NCI-H2107 (cell line): ENCODE data around the gene DCTN5.
"Not testable (repeated sequence)": the region's sequence is repeated elsewhere in the genome, so short reads cannot be mapped to it uniquely, and the experiment has no call there.

Experiments used
- DNase-seq: peaks from one replicate; lab custom pipeline; 2025; lab: John Stamatoyannopoulos, UW

DCTN5 gene

DNA sequence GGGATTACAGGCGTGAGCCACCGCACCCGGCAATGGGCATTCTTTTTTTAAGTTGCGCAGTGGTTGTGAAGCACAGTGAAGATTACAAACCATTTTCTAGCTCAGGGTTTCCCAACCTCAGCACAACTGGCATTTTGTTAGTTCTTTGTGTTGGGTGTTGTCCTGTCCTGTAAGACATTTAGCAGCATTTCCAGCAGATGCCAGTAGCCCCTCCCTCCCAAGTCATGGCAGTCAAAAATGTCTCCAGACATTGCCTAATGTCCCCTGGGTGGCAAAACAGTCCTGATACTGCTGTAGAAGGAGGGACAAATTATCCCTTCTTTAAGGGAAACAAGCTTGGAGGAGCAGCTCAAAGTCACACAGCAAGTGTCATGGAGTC is 53.0 kb downstream of the DCTN5 start:
- no peak for DNase-seq

DNA sequence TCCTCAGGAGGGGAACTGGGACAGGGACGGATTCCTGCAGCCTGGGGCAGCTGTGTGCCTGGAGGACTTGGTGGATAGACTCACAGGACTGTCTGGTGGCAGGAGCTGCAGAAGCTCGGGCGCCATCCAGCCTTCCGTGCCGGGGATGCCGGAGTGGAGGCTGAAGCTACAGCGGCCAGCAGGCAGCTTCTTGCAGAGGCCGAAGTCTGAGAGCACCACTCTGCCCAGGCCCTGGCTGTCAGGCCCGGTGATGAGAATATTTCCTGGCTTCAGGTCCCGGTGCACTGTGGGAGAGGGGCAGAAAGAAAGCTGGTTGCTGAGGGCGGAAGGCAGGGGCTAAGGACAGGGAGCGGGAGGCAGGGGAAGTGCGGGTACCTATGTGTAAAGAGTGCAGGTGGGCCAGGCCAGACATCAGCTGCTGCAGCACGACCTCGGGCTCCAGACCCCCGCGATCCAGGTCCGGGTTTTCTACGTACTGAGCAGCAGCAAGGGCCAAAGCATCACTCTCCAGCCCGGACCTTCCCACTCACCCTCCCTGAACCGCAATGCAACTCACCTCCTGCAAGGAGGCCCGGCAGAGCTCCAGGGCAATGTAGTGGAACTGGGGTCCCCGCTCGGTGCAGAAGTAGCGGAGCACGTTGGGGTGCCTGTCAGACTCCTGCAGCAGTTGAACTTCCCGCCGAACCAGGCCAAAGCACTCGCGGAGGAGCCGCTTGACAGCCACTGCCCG is 53.5 kb downstream of the DCTN5 start:
- DNase-seq: no peak

DNA sequence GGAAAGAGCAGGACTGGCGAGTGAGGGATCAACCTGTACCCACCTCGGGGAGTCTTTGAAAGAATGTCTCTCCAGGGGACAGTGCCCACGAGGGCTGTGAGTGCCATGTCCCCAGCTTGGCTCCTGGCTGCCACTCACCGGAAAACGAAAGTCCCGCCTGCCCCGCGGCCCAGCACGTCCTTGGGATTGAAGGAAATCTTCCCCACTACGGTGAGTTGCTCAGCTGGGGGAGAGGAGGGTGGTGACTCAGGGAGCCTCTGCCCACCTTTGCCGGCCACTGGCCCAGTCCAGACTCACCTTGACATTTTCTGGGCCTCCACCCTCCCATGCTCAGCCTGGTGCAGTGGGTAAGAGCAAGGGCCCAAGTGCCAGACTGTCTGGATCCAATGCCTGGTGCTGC is 54.5 kb downstream of the DCTN5 start:
- DNase-seq: no peak

DNA sequence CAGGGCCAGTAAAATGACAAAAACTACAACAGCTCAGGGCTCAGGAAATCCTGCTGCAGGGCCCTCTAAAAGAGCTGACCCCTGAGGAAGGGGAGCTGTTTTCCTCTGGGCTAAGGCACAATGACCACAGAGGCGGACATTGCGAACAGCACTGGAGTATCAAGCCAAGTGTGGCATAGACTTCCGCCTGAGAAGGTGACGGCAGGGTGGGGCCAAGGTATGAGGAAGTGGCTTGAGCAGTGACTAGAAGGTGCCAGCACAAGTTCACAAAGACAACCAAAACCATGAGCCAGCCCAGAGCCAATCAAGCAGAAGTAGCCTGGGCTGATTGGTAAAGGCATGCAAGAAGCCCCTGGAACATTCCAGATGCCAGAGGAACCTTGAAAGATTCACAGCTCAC is 57.8 kb downstream of the DCTN5 start:
- no peak for DNase-seq

DNA sequence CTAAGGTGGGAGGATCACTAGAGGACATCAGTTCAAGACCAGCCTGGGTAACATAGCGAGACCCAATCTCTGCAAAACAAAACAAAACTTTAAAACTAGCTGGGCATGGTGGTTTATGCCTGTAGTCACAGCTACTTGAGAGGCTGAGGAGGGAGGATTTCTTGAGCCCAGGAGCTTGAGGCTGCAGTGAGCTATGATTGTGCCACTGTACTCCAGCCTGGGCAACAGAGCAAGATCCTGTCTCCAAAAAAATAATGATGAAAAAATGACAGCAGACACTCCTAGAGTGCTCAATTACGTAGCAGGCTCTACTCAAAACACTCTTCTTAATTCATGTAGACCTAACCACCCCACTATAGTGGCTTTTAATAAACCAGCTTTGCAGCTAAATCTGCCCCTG is 58.8 kb downstream of the DCTN5 start:
- no peak for DNase-seq

DNA sequence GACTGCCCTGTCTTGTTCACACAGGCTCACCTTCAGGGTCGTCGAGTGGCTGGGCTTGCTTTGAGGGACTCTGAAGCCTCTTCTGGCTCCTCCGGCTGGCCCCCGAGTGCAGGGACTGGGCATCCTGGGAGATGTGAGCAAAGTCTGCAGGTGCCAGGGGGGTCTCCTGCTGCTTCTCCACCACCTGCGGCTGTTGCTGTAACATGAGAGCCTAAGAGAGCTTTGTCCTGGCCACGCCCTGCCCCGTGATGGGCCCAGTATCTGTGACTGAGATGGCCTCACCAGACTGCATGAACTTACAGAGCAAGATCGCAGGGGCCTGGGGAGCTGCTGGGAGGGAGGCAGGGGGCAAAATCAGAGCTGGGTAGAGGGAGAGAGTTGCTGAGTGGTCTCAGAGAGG is 59.2 kb downstream of the DCTN5 start:
- DNase-seq: peak; percentile 34

DNA sequence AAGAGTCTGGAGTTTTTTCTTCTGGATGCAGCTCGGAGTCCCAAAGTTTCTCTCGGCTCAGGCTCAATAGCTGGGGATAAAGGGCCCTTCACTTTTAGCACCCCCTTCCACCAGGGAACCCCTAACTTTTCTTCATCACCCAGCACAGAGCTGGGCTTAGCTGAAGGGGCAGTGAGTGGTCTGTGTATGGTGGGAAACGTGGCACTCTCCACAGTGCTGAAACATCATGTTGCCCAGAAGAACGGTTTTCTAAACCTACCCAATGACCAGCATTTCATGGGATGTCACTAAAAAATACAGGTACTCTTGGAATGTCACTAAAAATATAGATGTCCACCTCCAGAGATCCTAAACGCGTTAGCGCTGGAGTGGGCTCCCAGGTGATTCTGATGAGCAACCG is 59.8 kb downstream of the DCTN5 start:
- no peak for DNase-seq

DNA sequence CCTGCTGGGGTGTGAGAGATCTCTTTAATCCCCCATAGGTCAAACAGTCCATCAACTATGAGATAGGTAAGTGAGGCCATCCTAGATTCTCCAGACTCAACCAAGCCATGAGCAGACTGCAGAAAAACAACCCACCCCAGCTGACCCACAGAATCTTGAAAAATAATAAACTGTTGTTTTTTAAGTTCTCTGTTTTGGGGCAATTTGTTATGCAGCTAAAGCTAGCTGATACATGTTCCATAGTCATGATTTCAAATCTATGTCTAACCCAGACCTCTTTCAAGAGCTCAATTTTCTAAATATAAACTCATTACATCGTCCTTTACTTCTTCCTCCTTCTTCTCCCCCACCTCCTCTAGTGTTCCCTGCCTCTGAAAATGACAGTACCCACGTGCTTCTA is 61.7 kb downstream of the DCTN5 start:
- DNase-seq: no peak

DNA sequence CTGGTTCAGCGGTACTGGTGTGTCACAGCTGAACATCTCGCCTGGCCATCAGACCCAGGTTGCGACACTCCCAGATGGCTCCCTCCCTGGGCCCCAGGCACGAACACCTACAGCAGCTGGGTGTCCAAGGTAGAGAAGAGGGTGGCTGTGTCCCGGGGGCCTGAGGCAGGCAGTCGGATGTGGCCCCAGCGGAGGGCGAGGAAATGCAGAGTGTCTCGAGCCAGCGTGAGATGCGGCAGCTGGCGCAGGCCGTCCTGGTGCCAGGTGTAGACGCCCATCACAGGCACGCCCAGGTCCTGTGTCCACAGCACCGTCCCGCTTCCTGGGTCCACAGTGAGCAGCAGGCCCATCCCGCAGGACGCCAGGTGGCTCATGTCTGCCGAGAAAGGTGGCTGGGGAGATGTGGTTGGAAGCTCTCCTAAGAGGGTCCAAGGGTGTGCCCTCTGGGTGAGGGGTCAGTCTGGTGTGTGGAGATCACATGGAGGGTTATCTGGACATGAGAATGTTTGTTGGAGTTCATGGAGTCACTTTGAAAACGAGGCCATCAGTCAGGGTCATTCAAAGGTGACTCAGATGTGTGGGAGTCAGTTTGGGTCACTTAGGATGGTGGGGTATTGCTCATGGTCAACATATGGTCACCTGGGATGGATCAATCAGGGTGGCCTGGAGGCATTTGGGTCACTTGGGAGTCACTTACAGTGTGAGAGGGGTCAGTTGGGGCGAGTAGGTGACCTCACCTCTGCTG is 63.7 kb downstream of the DCTN5 start:
- no peak for DNase-seq

DNA sequence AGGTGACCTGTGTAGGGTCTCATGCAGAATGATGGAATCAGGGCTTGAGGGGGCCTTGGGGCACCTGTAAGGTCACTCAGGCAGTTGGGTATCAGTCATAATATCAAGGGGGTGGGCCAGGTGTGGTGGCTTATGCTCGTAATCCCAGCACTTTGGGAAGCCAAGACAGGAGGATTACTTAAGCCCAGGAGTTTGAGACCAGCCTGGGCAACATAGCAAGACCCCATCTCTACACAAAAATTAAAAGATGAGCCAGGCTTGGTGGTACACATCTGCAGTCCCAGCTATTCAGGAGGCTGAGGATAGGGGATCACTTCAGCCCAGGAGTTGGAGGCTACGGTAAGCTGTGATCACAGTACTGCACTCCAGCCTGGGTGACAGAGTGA is 64.2 kb downstream of the DCTN5 start:
- DNase-seq: no peak

DNA sequence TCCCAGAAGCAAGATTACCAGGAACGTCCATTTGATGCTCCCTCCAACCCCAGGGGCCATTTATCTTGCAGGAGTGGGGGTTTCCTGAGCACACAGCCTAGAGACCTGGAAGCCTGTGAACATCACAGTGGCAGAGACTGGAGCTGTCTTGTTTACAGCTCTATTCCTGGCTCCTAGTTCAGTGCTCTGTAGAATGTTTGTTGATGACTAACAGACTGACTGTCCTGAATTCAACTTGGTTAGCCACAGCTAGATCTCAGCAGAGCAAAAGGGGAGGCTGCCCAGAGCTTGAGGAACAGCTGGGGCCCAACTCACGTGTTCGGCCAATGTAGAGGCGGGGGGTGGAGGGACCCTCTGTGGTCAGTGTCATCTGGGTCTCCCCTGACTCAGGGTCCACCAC is 65.2 kb downstream of the DCTN5 start:
- DNase-seq: no peak

DNA sequence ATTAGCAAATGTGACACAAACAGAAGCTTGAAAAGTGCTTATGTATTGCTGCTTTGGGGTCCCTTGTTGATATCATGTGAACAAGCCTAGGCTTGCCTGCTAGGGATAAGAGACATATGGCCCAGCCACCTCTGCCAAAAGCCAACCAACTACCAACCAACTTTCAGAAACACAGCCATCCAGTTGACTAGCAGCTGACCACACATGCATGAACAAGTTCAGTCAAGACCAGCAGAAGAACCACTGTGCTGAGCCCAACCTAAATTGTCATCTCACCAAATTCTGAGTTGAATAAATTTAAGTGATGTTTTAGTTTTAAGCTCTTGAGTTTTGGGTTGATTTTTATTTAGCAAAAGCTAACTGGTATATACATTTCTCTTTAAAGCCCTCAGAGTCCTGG is 68.3 kb downstream of the DCTN5 start:
- DNase-seq: no peak

DNA sequence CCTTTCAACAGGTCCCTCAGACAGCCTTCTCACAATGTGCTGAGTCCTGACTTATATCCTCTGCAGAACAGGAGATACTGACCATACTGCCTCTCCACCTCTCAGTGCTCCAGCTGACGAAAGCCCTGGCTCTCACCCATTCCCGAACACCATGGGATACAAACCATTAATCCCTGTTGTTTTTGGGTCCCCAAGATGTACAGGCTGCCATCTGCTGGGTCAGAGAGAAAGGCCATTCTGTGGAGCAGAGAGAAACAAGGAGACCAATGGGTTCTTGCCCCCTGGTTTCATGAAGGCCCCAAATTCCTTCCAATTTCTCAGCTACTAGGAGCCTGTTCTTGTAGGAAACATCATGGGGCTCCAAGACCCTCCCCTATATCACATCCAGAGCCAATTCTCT is 68.7 kb downstream of the DCTN5 start:
- DNase-seq: no peak

DNA sequence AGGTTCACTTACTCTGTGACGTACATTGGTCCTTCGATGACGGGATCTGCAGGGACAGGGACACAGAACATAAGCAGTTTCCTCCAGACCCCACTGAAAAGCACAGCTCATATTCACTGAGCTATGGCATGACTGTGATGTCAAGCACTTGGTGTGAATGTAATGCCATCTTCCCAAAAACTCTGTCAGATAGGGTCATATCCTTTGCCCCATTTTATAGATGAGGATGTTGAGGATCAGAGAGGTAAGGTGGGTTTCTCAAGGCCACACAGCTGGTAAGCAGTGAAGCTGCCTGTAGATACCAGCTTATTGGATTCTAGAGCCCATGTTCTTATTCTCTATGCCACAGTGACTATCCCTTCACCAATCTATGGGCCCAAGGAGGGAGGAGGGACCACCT is 69.2 kb downstream of the DCTN5 start:
- no peak for DNase-seq

DNA sequence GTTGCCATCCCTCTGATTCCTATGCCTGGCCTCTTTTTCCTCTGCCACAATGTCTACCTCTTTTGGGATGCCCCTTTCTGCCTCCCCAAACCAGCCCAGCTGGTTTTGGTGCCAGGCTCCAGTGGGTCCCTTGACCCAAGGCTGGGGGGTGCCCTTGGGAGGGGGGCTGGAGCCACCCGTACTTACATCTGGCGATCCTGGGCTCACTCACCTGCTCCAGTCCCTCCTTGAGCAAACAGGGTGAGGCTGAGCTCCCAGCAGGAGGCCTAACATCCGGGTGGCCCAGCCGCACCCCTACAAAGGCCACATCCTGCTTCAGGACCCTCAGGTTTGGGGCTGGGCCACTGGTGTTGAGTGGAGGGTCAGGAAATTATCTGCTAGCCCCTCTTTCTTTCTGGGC is 70.5 kb downstream of the DCTN5 start:
- DNase-seq: no peak

DNA sequence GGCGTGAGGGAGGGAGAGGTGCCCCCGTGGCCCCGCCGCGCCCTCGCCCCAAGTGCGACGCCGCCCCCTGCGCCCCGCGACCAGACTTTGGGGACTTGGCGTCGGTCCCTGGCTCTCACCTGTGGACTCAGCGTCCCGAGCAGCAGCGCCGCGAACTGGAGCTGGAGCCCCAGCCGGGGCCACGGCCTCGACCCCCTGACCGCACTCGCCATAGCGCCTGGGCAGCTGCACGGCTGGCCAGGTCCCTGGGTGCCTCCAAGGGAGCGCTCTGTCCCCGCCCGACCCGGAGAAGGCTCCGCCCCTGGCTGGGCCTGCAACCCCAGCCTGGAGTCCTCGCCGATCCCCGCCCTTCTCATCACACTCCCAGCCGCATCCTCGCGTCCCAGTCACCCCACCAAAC is 71.7 kb downstream of the DCTN5 start, which contains the start of gene ERN2:
Gene ERN2 (minus strand): TSS at position 247 of the 400 bp plus-strand sequence. CDS start 35 bp downstream, at position 212.
- DNase-seq: no peak

DNA sequence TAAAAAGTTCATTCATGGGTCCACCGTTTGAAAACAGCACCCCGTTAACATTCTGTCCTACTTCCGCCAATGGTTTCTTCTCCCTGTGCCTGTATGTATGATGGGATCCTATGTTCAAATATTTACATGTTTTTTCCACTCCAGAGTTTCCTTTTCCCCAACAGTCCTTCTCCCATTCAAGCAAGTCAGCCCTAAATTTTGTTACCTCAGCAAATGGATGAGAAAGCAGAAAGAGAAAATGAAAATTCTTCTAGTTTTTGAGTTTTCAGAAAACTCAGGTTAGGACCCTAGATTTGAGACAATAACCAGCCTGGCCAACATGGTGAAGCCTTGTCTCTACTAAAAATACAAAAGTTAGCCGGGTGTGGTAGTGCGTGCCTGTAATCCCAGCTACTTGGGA is 75.2 kb downstream of the DCTN5 start:
- DNase-seq: no peak

DNA sequence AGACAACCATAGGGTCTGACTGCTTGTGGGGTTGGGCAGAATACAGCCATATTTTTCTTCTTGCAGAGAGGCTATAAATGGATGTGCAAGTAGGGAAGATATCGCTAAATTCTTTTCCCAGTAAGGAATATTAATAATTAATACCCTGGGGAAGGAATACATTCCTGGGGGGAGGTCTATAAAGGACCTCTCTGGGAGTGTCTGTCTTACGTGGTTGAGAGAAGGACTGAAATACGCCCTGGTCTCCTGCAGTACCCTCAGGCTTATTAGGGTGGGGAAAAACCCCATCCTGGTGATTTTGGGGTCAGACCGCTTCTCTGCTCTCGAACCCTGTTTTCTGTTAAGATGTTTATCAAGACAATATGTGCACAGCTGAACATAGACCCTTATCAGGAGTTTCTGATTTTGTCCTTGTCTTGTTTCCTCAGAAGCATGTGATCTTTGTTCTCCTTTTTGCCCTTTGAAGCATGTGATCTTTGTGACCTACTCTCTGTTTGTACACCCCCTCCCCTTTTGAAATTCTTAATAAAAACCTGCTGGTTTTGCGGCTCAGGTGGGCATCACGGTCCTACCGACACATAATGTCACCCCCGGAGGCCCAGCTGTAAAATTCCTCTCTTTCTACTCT is 81.5 kb downstream of the DCTN5 start:
- DNase-seq: not testable (repeated sequence)

DNA sequence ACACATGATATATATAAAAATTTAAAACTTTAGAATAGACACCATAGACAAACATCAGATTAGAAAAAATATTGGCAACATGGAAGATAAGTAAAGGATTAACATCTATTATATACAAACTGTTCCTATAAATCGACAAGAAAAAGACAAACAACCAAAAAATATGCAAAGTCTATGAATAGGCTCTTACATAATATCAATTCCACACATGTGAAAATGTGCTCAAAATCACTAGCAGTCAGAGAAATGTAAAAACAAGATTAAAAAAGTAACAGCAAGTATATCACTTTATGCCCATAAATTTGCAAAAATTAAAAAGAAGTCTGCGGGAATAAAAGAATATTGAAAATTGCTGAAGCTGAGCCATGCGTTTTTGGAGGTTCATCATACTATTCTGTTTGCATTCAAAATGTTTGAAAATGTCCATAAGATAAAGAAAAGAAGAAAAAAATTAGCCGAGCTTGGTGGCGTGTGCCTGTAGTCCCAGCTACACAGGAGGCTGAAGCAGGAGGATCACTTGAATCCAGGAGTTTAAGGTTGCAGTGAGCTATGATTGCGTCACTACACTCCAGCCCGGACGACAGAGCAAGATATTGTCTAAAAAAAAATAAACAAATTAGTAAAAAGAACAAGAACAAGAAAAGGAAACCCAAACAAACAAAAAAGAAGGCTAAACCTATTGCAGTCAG is 83.0 kb downstream of the DCTN5 start:
- no peak for DNase-seq

DNA sequence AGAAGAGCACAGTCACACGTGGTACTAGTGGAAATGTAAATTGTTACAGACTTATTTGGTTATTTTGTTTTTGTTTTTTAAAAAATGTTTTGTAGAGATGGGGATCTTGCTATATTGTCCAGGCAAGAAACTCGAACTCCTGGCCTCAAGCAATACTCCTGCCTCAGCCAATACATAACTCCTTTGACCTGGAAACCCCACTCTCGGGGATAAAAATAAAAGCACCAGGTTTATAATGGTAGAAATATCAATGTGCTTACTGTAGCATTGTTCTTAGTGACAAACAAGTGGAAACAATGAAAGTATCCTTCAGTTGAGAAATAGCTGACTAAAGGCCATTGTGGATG is 83.5 kb downstream of the DCTN5 start:
- DNase-seq: no peak

DNA sequence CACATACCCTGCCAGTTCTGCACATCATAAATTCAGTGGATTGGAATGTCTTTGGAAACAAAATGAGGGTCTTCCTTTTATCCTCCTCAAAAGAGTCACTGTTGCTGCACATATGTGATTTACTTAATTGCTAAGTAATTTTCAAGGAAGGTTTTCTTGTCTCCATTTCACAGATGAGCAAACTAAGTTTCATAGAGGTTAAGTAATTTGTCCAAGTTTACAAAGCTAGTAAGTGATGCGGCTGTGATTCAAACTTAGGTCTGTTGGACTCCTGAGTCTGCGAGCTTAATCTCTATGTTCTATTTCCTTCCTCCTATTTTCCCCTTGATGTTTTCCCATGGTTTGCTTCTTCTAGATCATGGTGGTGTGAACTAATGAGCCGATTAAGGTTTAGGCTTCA is 85.4 kb downstream of the DCTN5 start:
- no peak for DNase-seq
